K562 (cell line): Measurements from ENCODE around the gene ACAP2. TPM values are rescaled to one million over a fixed set of nuclear protein-coding genes. Genes with fewer than 3 reads are reported as not detected.

Experiments
- ATAC-seq: fragments of 200-7000 bp; cut with Tn5 transposase; 3 replicates; pipeline ENCODE4 v1.9.1; 2020; ENCODE audit warnings: moderate library complexity
- BruUV-seq: library from RNA; stranded (reverse); fragments of 400-500 nt; replicated peaks from 2 replicates; lab custom pipeline; 2021; lab: Mats Ljungman, UMichigan
- CTCF ChIA-PET: fragments of 300-600 bp; formaldehyde crosslinking; extraction: SDS; loops from one replicate; lab custom pipeline; 2021; ENCODE audit warnings: low intra/inter-chr PET ratio; lab: Yijun Ruan, JAX
- POLR2A ChIA-PET: fragments of 300-600, 350-650 bp; sonication (Branson Sonifier 250); formaldehyde crosslinking; extraction: SDS; loops from one replicate; lab custom pipeline; 2021; ENCODE audit warnings: antibody characterized with exemption, inconsistent platforms; lab: Yijun Ruan, JAX
- DNase-seq, 4 experiments: peaks; one replicate each; pipeline versions ENCODE4 v3.0.0 to v3.0.0-alpha.2; 2011 to 2018; ENCODE audit warnings: low spot score in 3 of 4, mixed read lengths in 3 of 4; ENCODE audit errors: extremely low read depth in 1 of 4
- FAIRE-seq: peaks from 2 replicates; lab custom pipeline; 2011; peaks lifted over from hg19 to GRCh38; lab: Jason Lieb, UNC
- H2AFZ ChIP-seq: 2 replicates; pipeline ENCODE4 v1.6.0; 2011; ENCODE audit warnings: low read depth, low read length, control low read depth, inconsistent platforms
- H3K27ac ChIP-seq: fragments of 200-600 bp; 3 replicates; pipeline ENCODE4 v1.8.0; 2011; ENCODE audit warnings: low read depth, mild to moderate bottlenecking, control low read depth, inconsistent platforms, low read length, moderate library complexity, mixed read lengths; ENCODE audit errors: extremely low read depth
- H3K27me3 ChIP-seq, 2 experiments: fragments of 300-600 bp in 1 of 2; 2 replicates in 1 of 2; 3 replicates in 1 of 2; pipeline versions ENCODE4 v1.6.0 to v1.8.0; 2011; ENCODE audit warnings: inconsistent platforms in 2 of 2, low read length in 2 of 2, mild to moderate bottlenecking in 1 of 2, mixed read lengths in 1 of 2, moderate library complexity in 1 of 2; ENCODE audit not compliant: control insufficient read depth in 2 of 2, insufficient read depth in 2 of 2
- H3K36me3 ChIP-seq: fragments of 300-600 bp; 3 replicates; pipeline ENCODE4 v1.8.0; 2011; ENCODE audit warnings: mild to moderate bottlenecking, low read length, inconsistent platforms; ENCODE audit not compliant: control insufficient read depth, insufficient read depth
- H3K4me1 ChIP-seq, 2 experiments: fragments of 200-600 bp in 1 of 2; replicated peaks in 1 of 2; 2 replicates in 1 of 2; 3 replicates in 1 of 2; pipeline versions ENCODE4 v1.5.1 to v1.8.0; 2011; ENCODE audit warnings: inconsistent platforms in 2 of 2, low read length in 2 of 2, mild to moderate bottlenecking in 1 of 2, mixed read lengths in 1 of 2, moderate library complexity in 1 of 2; ENCODE audit not compliant: control insufficient read depth in 2 of 2, insufficient read depth in 2 of 2
- H3K4me2 ChIP-seq: 2 replicates; pipeline ENCODE4 v1.6.1; 2011; ENCODE audit warnings: low read length, control low read depth, inconsistent platforms, mixed read lengths; ENCODE audit not compliant: insufficient read depth
- H3K4me3 ChIP-seq: fragments of 200-600 bp; sonication (generic), shearing (Covaris generic); 2 replicates; pipeline ENCODE4 v1.5.1; 2016; ENCODE audit warnings: control low read depth, inconsistent platforms
- H3K79me2 ChIP-seq: fragments of 200-600 bp; 3 replicates; pipeline ENCODE4 v1.8.0; 2011; ENCODE audit warnings: low read length, inconsistent platforms; ENCODE audit not compliant: control insufficient read depth, insufficient read depth
- H3K9ac ChIP-seq, 2 experiments: 2 replicates each; pipeline versions ENCODE4 v1.6.0 to v1.6.1; 2011; ENCODE audit warnings: low read depth in 2 of 2, low read length in 2 of 2, control low read depth in 1 of 2, inconsistent platforms in 1 of 2, mild to moderate bottlenecking in 1 of 2, mixed read lengths in 1 of 2; ENCODE audit not compliant: insufficient read depth in 1 of 2
- H3K9me1 ChIP-seq: one replicate; pipeline ENCODE4 v1.6.0; 2011; ENCODE audit warnings: inconsistent platforms, mild to moderate bottlenecking, low read length, moderate library complexity; ENCODE audit not compliant: control insufficient read depth, insufficient read depth
- H3K9me3 ChIP-seq: replicated peaks from 2 replicates; pipeline ENCODE4 v1.5.1; 2011; ENCODE audit warnings: low read depth, low read length, inconsistent platforms; ENCODE audit not compliant: control insufficient read depth, insufficient read depth
- H4K20me1 ChIP-seq: replicated peaks from 2 replicates; pipeline ENCODE4 v1.6.1; 2011; ENCODE audit warnings: low read length, inconsistent platforms, mixed read lengths; ENCODE audit not compliant: control insufficient read depth, insufficient read depth
- ETV1 ChIP-seq: fragments of 450-650 bp; conservative IDR thresholded peaks from 2 replicates; pipeline ENCODE4 v1.6.1; 2016; ENCODE audit warnings: missing genetic modification characterization, control low read depth, low read depth, missing compliant biosample characterization
- MEIS2 ChIP-seq: fragments of 450-650 bp; IDR thresholded peaks from 2 replicates; pipeline ENCODE4 v1.6.1; 2014; ENCODE audit warnings: mild to moderate bottlenecking; ENCODE audit not compliant: partially characterized antibody
- NCOR1 ChIP-seq: fragments of 450-650 bp; IDR thresholded peaks from 2 replicates; pipeline ENCODE4 v1.6.1; 2016; ENCODE audit warnings: mild to moderate bottlenecking, moderate library complexity
- SMARCB1 ChIP-seq: IDR thresholded peaks from 2 replicates; pipeline ENCODE4 v1.6.1; 2011; ENCODE audit warnings: improper control_type of control experiment, low read depth; ENCODE audit not compliant: insufficient read length
- ZNF184 ChIP-seq: sonication (generic); formaldehyde crosslinking; IDR thresholded peaks from 2 replicates; pipeline ENCODE4 v1.5.0; 2020; ENCODE audit warnings: missing genetic modification reagents
- ZNF253 ChIP-seq: fragments of 250-450 bp; sonication (Bioruptor Pico); conservative IDR thresholded peaks from 2 replicates; pipeline ENCODE4 v1.6.1; 2021; ENCODE audit warnings: mild to moderate bottlenecking
- WGBS: fragments of 100-300 bp; shearing (Covaris generic); methylation state at CpG from one replicate; pipeline ENCODE4 v1.1.6; 2016; ENCODE audit warnings: low coverage, mixed read lengths; ENCODE audit not compliant: insufficient coverage; ENCODE audit errors: missing lambda C conversion rate; 5-methylcytosine and 5-hydroxymethylcytosine counted together
- in situ Hi-C: fragments of 300-500 bp; cut with MboI; formaldehyde crosslinking; loops from 4 replicates; pipeline ENCODE4 v1.15.0; 2018; ENCODE audit warnings: inconsistent platforms, mixed read lengths
- intact Hi-C: fragments of 100-400 bp; cut with micrococcal nuclease; formaldehyde crosslinking; loops from 2 replicates; pipeline ENCODE4 v1.14.2; 2022
- polyA plus RNA-seq, 8 experiments: library from polyadenylated mRNA; depleted of rRNA in 4 of 8; stranded (reverse) in 5 of 8; unstranded in 3 of 8; fragments of >200 nt; fragmentation: Nextera tagmentation in 2 of 8; fragmentation: Illumina TruSeq in 1 of 8; extraction: Ambion mirVana in 2 of 8; extraction: Trizol in 1 of 8; gene quantifications; 2 replicates each; pipeline versions ENCODE4 v1.2.1 to v1.2.3, GENCODE V29; 2011 to 2014; ENCODE audit warnings: inconsistent platforms in 1 of 8, missing spikeins in 1 of 8
- total RNA-seq, 7 experiments: library from RNA; depleted of rRNA in 6 of 7; stranded (reverse); fragments of >200 nt in 6 of 7; fragmentation: Illumina TruSeq in 2 of 7; extraction: Trizol in 2 of 7; gene quantifications; 2 replicates each; pipeline versions ENCODE4 v1.2.1 to v1.2.3, GENCODE V29; 2011 to 2021; ENCODE audit warnings: low replicate concordance in 1 of 7
- TF ChIP-seq, protein P1 (sequence below): sonication (generic); formaldehyde crosslinking; IDR thresholded peaks from 2 replicates; pipeline ENCODE4 v1.8.1; 2022; ENCODE audit warnings: missing genetic modification reagents

The ACAP2 gene
- total and polyA plus RNA-seq, 9 of the 15 experiments (the other 6 are each of a cell fraction or from before 2014, with no cell fraction given), result 10.6 to 52.7 (median 34.4) TPM

DNA sequence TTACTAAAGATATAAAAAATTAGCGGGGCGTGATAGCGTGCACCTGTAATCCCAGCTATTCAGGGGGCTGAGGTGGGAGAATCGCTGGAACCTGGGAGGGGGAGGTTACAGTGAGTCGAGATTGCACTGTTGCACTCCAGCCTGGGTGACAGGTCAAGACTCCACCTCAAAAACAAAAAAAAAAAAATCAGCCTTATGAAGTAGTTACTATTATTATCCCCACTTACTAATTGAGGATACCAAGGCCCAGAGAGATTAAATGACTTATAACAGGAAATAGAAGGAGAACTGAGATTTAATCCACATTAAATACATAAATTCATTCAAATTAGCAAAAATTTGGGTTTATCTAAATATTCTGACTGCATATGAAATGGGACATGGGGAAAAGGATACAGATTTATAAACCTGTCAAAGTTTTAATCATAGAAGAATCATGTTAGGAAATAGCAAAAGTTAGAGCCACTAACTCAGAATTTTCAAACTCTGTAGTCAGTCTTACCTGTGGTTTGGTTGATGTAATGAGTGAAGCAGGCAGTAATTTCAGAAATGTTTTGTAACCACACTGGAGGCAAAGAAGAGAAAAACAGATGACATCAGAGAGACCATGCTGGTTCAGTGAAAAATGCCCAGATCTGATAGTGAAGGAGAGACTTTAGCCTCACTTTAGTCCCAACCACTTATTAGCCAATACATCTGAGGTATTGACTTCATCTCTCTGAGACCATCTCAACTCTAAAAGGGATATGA lies 25.0 kb upstream of the ACAP2 start:
- intact Hi-C loops (no loop called here), in situ Hi-C loops (no loop called here)
- DNase-seq (no peak), ATAC-seq (no peak), FAIRE-seq (no peak)
- ChIA-PET POLR2A (no interaction called here), CTCF (no interaction called here)
- Histone ChIP-seq H3K27me3 (no peaks in the 10 kb centered on the region), H3K27ac (no peak overlapping the region), H2AFZ (no peak overlapping the region), H3K9me1 (no peaks in the 10 kb centered on the region), H4K20me1 (no peaks in the 10 kb centered on the region), H3K4me2 (no peak overlapping the region), H3K9ac (no peak overlapping the region), H3K79me2 (no peaks in the 10 kb centered on the region), H3K4me3 (no peak overlapping the region), H3K36me3 (no peaks in the 10 kb centered on the region), H3K9me3 (peaks cover 11% of the 10 kb centered on the region), H3K4me1 (no peaks in the 10 kb centered on the region)
- BruUV-seq, result no TSS peak
- TF ChIP-seq NCOR1 (no peak), MEIS2 (no peak), ZNF253 (CRISPR knock-in tag) (no peak), ETV1 (tag) (no peak), SMARCB1 (no peak), ZNF184 (no peak)
- TF ChIP-seq, protein P1, sequence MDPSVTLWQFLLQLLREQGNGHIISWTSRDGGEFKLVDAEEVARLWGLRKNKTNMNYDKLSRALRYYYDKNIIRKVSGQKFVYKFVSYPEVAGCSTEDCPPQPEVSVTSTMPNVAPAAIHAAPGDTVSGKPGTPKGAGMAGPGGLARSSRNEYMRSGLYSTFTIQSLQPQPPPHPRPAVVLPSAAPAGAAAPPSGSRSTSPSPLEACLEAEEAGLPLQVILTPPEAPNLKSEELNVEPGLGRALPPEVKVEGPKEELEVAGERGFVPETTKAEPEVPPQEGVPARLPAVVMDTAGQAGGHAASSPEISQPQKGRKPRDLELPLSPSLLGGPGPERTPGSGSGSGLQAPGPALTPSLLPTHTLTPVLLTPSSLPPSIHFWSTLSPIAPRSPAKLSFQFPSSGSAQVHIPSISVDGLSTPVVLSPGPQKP (CRISPR knock-in tag), result no peak
- 60% methylated on average over 2 of the region's 5 CpGs for WGBS
